A549 (cell line): ENCODE results near the gene FAHD1.

ENCODE experiments used
- RAD21 ChIP-seq, 2 experiments: fragments of >200 bp in 1 of 2; sonication (Bioruptor Twin) in 1 of 2; formaldehyde crosslinking in 1 of 2; IDR thresholded peaks in 1 of 2; conservative IDR thresholded peaks in 1 of 2; 2 replicates in 1 of 2; 3 replicates in 1 of 2; pipeline ENCODE4 v1.6.1; 2012 to 2018; ENCODE audit warnings: inconsistent platforms in 1 of 2
- TP53 ChIP-seq: fragments of 250-450 bp; sonication (Bioruptor Pico); IDR thresholded peaks from 2 replicates; pipeline ENCODE4 v1.5.0; 2021; ENCODE audit warnings: mild to moderate bottlenecking, moderate library complexity

- TF ChIP-seq RAD21 (conservative IDR thresholded peaks at IDR 0.05 in 1 of 2, IDR thresholded peaks at IDR 0.05 in 1 of 2) (no peak), TP53 (no peak)
Observed at GRCh38 chr16:1808691-1809090, 18.3 kb upstream of the FAHD1 start.
